KG1 (cell line): ENCODE data around the gene SESN1.

Source experiments
- DNase-seq: peaks from one replicate; lab custom pipeline; 2025; lab: John Stamatoyannopoulos, UW

The SESN1 gene

GRCh38 chr6:109028439-109028838 lies 66.2 kb downstream of the SESN1 start:
- DNase-seq, result no peak

GRCh38 chr6:109027964-109028363 lies 66.7 kb downstream of the SESN1 start:
- no peak for DNase-seq

DNA sequence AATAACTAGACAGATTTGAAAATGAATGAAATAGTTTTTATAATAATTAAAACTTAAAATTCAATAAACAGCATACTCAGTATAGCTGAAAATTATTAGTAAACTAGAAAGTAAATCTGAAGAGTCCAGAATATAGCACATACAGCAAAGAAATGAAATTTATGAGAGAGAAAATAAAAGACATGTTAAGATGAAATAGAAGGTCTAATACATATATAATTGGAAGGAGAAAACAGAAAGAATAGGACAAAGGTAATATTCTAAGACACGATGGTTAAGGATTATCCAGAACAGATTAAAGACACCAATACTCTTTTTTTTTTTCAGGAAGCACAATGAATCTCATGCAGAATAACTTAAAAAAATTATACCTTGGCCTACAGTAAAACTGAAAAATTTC lies 69.0 kb downstream of the SESN1 start:
- DNase-seq, result no peak

- no peak for DNase-seq
Observed at GRCh38 chr6:109024784-109025183, 69.9 kb downstream of the SESN1 start.

DNA sequence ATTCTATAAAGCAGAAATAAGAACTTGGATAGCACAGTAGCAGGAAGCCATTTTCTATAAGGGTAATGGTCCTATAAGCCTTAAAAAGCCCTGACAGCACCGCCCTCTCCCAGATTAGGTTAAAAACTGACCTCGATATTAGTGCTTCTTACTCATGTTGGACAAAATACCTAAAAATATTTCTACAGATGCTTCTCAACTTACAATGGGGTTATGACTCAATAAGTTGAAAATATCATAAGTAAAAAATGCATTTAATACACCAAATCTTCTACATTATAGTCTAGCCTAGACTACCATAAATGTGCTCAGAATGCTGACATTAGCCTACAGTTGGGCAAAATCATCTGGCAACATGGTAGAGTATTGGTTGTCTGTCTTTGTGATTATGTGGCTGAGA lies 70.3 kb downstream of the SESN1 start:
- no peak for DNase-seq

- no peak for DNase-seq
Observed at GRCh38 chr6:109023356-109023925, 71.2 kb downstream of the SESN1 start.

DNA sequence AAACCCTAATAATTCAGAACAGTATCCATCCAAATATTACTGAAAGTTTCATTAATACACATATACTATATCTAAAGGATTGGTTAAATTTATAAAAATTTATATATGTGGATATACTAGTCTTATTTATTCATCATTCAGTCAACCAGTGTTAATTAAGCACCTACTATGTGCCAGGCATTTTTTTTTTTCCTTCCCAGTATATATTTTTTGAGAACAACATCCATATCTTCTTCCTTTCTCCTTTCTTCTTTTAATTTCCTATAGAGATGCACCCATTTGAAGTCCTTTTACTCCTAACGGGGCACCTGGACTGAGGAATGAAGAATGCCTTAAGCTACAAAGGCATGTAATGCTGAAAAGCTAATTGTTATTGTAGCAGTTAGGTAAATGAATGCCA lies 72.8 kb downstream of the SESN1 start:
- no peak for DNase-seq

- DNase-seq, result no peak
Observed at GRCh38 chr6:109019911-109020310, 74.7 kb downstream of the SESN1 start.

DNA sequence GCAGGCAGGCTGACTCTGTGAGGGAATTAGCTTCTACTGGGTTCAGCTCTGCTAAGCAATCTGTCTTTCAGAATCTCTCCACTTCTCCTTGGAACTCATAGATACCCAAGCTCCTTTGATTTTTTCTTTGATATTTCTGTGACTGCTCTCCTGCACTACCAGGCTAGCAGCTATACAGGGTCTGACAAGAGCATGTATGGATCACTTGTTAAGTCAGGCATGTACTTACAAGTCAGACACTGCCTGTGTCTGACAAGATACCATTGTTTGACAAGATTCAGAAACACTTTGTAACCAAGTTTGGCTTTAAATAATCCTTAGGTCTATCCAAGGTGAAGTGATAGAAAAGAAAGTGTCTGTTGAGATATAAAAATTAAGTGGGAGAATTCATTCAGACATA lies 79.5 kb downstream of the SESN1 start:
- DNase-seq, result no peak

DNA sequence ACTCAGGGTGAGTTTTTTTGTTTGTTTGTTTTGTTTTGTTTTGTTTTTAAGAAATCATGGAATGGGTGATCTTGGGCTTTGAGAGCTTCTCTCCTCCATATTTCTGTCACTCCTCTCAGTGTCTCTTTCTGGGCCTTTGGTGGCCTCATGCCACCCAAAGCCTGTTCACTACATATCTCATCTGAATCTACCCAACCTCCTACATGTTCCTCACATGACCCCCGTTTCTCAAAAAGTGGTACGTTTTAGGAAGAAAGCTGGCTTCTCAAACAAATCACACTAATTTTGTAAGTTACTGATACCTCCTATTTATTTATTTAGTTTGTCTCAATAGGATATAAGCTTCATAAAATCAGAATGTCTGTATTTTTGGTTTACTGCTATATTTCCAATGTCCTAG lies 80.0 kb downstream of the SESN1 start:
- no peak for DNase-seq

GRCh38 chr6:109013656-109014305 lies 80.9 kb downstream of the SESN1 start:
- peak; percentile 35 for DNase-seq

DNA sequence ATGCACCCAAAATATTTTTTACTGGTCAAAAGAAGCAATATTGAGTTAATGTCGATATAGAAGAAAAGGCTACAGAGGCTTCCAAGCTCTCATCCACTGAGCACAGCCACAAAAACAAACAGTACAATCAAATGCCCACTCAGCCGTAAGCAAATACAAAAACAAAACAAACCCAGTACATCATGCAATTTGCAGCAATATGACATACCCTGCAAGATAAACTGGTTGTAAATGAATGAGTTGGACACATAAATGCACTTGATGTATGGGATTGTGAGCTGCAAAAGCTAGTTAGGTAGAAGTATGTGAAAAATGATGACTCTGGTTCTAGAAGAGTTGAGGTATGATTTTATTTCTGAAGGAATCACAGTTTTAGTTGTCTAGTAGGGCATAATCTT lies 83.9 kb downstream of the SESN1 start:
- no peak for DNase-seq

DNA sequence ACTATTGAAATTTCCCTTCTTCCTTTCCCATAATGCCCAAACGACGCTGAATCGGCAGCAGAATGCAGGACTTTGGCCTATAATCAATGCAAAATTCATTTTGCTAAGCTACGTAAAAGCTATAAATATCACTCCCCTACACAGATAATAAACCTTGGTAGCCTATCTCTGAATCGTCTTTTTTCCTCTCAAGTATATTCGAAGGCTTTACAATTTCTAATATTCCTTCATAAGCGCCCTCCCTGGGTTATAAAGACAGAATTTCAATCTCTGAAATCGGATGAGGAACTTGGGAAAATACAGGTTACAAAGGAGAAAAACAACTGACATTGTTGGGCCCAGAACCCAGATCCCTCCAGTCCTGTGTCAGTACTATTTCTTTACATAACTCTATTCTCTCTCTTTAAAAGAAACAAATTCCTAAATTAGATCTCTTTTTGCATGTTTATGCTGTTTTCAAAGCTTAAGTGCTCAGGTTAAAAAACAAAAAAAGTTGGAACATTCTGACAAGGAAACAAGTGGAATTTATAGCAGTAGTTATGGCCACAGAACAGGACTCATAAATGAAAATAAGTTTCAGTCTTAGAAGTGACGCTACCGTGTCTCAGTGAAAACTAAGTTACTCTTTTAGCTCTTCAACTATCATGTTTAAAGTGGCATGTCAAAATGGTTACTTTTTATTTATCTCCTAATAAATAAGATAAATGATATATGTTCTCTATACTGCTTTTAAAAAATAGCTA lies 84.5 kb downstream of the SESN1 start:
- no peak for DNase-seq

GRCh38 chr6:109009236-109009961 lies 85.2 kb downstream of the SESN1 start:
- peak; percentile 90 for DNase-seq

GRCh38 chr6:109008537-109009235 lies 86.0 kb downstream of the SESN1 start:
- DNase-seq, result peak; percentile 47

DNA sequence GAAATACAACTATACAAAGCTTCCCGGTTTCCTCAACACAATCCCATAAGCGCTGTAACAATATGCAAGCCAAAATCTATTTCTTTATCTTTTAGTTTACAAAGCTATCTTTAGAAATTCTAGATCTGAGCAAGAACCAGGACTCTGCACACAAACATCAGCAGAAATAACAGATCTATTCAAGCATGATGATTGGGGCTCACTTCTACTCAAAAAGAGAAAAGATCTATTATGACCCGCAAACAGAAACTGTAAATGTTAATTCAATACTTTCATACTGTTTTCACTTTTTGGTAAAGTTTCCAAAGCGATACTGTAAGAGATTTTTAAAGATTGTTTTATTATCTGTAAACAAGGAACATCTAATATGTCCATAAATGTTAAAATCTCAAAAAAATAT lies 86.6 kb downstream of the SESN1 start:
- DNase-seq, result no peak

- no peak for DNase-seq
Observed at GRCh38 chr6:109007521-109007920, 87.1 kb downstream of the SESN1 start.

DNA sequence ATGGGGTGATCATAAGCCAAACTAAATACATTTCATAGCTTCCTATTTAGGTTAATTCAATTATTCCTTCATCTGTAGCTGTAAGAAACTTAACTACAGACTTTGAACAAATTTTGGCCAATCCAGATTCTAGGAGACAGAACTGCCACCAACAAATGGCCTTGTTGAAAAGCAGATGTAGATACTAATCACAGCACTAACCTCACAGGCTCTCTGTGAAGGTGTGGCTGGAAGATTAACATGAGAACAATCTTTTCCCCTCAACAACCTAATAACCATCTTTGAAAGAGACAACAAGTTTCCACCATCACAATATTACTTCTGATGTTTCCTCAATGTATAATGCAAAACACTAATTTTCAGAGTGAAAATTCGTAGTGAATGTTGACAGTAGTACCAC lies 87.8 kb downstream of the SESN1 start:
- no peak for DNase-seq

- no peak for DNase-seq
Observed at GRCh38 chr6:109002882-109003281, 91.8 kb downstream of the SESN1 start.

GRCh38 chr6:109002051-109002697 lies 92.5 kb downstream of the SESN1 start:
- no peak for DNase-seq

DNA sequence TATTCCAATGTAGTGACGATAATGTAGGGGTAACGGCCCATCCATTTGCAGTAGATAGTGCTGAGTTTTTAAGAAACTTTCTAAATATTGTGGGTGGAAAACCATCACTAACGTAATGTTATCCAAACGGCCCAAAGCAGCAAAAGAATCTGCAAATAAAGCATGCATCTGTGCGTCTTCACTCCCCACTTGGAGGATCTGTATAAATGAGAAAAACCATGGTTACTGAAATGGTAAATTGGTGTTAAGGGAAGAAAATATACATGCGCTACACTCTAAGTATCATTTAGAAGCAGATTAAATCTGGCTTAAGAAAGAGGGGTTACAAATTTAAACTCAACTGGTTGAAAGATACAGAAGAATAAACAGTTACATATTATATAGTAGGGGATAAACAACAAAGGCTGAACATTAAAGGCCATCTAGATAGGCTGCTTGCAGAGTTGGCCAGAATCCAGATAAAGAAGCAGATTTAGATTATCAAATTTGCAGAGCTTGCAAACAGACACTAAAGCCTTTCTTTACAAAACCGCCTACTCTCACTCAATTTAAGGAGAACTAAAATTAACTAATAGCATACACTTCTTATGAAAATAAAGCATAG lies 93.3 kb downstream of the SESN1 start:
- DNase-seq, result no peak
